ENCODE results near the gene SPECC1L. TPM values are rescaled to one million over a fixed set of nuclear protein-coding genes. Genes with fewer than 3 reads are reported as not detected.
A peak's percentile ranks its signal among the peaks of the same experiment; 100 is the strongest.

Gene SPECC1L
- total RNA-seq, 4 donors from 2014 or later: 65.2 to 102 (median 69.2) TPM

- intact Hi-C loops (cut with DNase I): no loop called here
- Histone ChIP-seq H3K27ac (no peak overlapping the region), H3K9me3 (no peaks in the 10 kb centered on the region), H3K36me3 (peaks cover 0 to 6% of the 10 kb centered on the region in 2 donors), H3K4me1 (peaks cover 0 to 10% of the 10 kb centered on the region in 2 donors), H3K27me3 (no peaks in the 10 kb centered on the region), H3K4me3 (replicated peaks in 1 of 3) (no peak overlapping the region)
- no peak for DNase-seq
- TF ChIP-seq POLR2A (IDR thresholded peaks at IDR 0.05): no peak
- TF ChIP-seq CTCF (IDR thresholded peaks at IDR 0.05): no peak
- 79 to 87% methylated on average over 5 of the region's 5 CpGs for WGBS, 2 donors
Measured at GRCh38 chr22:24359452-24360120, 89.0 kb downstream of the SPECC1L start.

- 48 to 66% methylated on average over 4 of the region's 4 CpGs for WGBS, 2 donors
- H3K4me3 ChIP-seq (replicated peaks in 1 of 3): no peak overlapping the region
- peaks cover 4 to 9% of the 10 kb centered on the region in 2 donors for H3K36me3 ChIP-seq
- no peaks in the 10 kb centered on the region for H3K9me3 ChIP-seq
- no peaks in the 10 kb centered on the region for H3K27me3 ChIP-seq
- intact Hi-C loops (cut with DNase I): no loop called here
- peak; percentile 67 for DNase-seq
- H3K4me1 ChIP-seq: peaks cover 0 to 10% of the 10 kb centered on the region in 2 donors
- H3K27ac ChIP-seq: peak overlapping the region in 1 of 3 donors; percentile 43
- no peak for TF ChIP-seq POLR2A (IDR thresholded peaks at IDR 0.05)
Measured at GRCh38 chr22:24361976-24362646, 91.5 kb downstream of the SPECC1L start.

- WGBS, 2 donors: 98 to 99% methylated on average over 3 of the region's 3 CpGs
Measured at GRCh38 chr22:24363243-24363642, 92.6 kb downstream of the SPECC1L start.

GRCh38 chr22:24366701-24367100 is 96.1 kb downstream of the SPECC1L start:
- intact Hi-C loops (cut with DNase I): no loop called here
- H3K4me1 ChIP-seq: no peaks in the 10 kb centered on the region
- WGBS, 2 donors: 74 to 87% methylated on average over 8 of the region's 8 CpGs

More at GRCh38 chr22:24363243-24363642, 92.6 kb downstream of the SPECC1L start:
- intact Hi-C loops (cut with DNase I): no loop called here
- H3K27me3 ChIP-seq: no peaks in the 10 kb centered on the region
- no peak overlapping the region for H3K4me3 ChIP-seq (replicated peaks in 1 of 3)
- H3K4me1 ChIP-seq: peaks cover 0 to 10% of the 10 kb centered on the region in 2 donors
- no peaks in the 10 kb centered on the region for H3K9me3 ChIP-seq
- H3K27ac ChIP-seq: no peak overlapping the region
- TF ChIP-seq CTCF (IDR thresholded peaks at IDR 0.05): no peak
- TF ChIP-seq POLR2A (IDR thresholded peaks at IDR 0.05): no peak
- DNase-seq: no peak
- peaks cover 9 to 10% of the 10 kb centered on the region in 2 donors for H3K36me3 ChIP-seq

GRCh38 chr22:24367841-24368240 is 97.2 kb downstream of the SPECC1L start:
- intact Hi-C loops (cut with DNase I): no loop called here
- H3K36me3 ChIP-seq: peaks cover 37 to 42% of the 10 kb centered on the region in 2 donors
- no peak for TF ChIP-seq CTCF (IDR thresholded peaks at IDR 0.05)

More at GRCh38 chr22:24366701-24367100, 96.1 kb downstream of the SPECC1L start:
- TF ChIP-seq POLR2A (IDR thresholded peaks at IDR 0.05): no peak
- TF ChIP-seq CTCF (IDR thresholded peaks at IDR 0.05): no peak
- Histone ChIP-seq H3K4me3 (replicated peaks in 1 of 3) (no peak overlapping the region), H3K9me3 (no peaks in the 10 kb centered on the region), H3K27ac (no peak overlapping the region), H3K27me3 (no peaks in the 10 kb centered on the region), H3K36me3 (peaks cover 31 to 33% of the 10 kb centered on the region in 2 donors)
- no peak for DNase-seq

More at GRCh38 chr22:24367841-24368240, 97.2 kb downstream of the SPECC1L start:
- H3K27ac ChIP-seq: no peak overlapping the region
- WGBS, 2 donors: 86 to 91% methylated on average over 3 of the region's 3 CpGs
- no peaks in the 10 kb centered on the region for H3K4me1 ChIP-seq
- DNase-seq: no peak
- H3K4me3 ChIP-seq (replicated peaks in 1 of 3): no peak overlapping the region
- H3K9me3 ChIP-seq: no peaks in the 10 kb centered on the region
- H3K27me3 ChIP-seq: no peaks in the 10 kb centered on the region
